DND-41 (cell line): ENCODE measurements around the gene GNL2.

ENCODE experiments used
- ATAC-seq: fragments of 200-7000 bp; cut with Tn5 transposase; 3 replicates; pipeline ENCODE4 v1.9.1; 2021; ENCODE audit warnings: low read depth; ENCODE audit not compliant: insufficient read depth
- DNase-seq: peaks from one replicate; pipeline ENCODE4 v3.0.0-alpha.2; 2020
- H2AFZ ChIP-seq: 2 replicates; pipeline ENCODE4 v1.6.0; 2012; ENCODE audit warnings: low read depth, low read length
- H3K27ac ChIP-seq: 2 replicates; pipeline ENCODE4 v1.5.1; 2012; ENCODE audit warnings: low read length, inconsistent platforms
- H3K27me3 ChIP-seq: fragments of 200-600 bp; sonication (generic); 2 replicates; pipeline ENCODE4 v1.6.0; 2012; ENCODE audit warnings: low read length, mild to moderate bottlenecking, inconsistent platforms; ENCODE audit not compliant: insufficient read depth, poor library complexity
- H3K36me3 ChIP-seq: 2 replicates; pipeline ENCODE4 v1.5.1; 2012; ENCODE audit warnings: low read length, inconsistent platforms; ENCODE audit not compliant: insufficient read depth
- H3K4me1 ChIP-seq: 2 replicates; pipeline ENCODE4 v1.5.1; 2012; ENCODE audit warnings: mild to moderate bottlenecking, low read length; ENCODE audit not compliant: insufficient read depth
- H3K4me2 ChIP-seq: 2 replicates; pipeline ENCODE4 v1.6.0; 2012; ENCODE audit warnings: mild to moderate bottlenecking, moderate library complexity, low read length, inconsistent platforms; ENCODE audit not compliant: insufficient read depth
- H3K4me3 ChIP-seq, 2 experiments: fragments of 200-600 bp in 1 of 2; shearing (Covaris generic) in 1 of 2; 2 replicates each; pipeline ENCODE4 v1.5.1; 2012 to 2016; ENCODE audit warnings: inconsistent platforms in 2 of 2, low read length in 2 of 2, mild to moderate bottlenecking in 2 of 2, low read depth in 1 of 2, moderate library complexity in 1 of 2
- H3K79me2 ChIP-seq: 2 replicates; pipeline ENCODE4 v1.6.0; 2012; ENCODE audit warnings: low read length, inconsistent platforms; ENCODE audit not compliant: insufficient read depth
- H3K9ac ChIP-seq: 2 replicates; pipeline ENCODE4 v1.6.0; 2012; ENCODE audit warnings: low read depth, mild to moderate bottlenecking, inconsistent platforms, low read length, moderate library complexity
- H3K9me3 ChIP-seq: 2 replicates; pipeline ENCODE4 v1.5.1; 2012; ENCODE audit warnings: low read length, moderate library complexity, mild to moderate bottlenecking, inconsistent platforms; ENCODE audit not compliant: insufficient read depth, severe bottlenecking
- H4K20me1 ChIP-seq: 2 replicates; pipeline ENCODE4 v1.6.0; 2012; ENCODE audit warnings: low read length; ENCODE audit not compliant: insufficient read depth
- CTCF ChIP-seq: IDR thresholded peaks from 2 replicates; pipeline ENCODE4 v1.5.1; 2012; ENCODE audit warnings: borderline replicate concordance, low read length, moderate library complexity, mild to moderate bottlenecking; ENCODE audit not compliant: poor library complexity, severe bottlenecking; ENCODE audit errors: extremely low read depth
- EZH2 ChIP-seq: IDR thresholded peaks from 3 replicates; pipeline ENCODE4 v1.6.1; 2012; ENCODE audit warnings: borderline replicate concordance, low read depth, mild to moderate bottlenecking, moderate library complexity, low read length, inconsistent platforms; ENCODE audit not compliant: severe bottlenecking

The GNL2 gene

GRCh38 chr1:37570528-37571334 lies 25.0 kb downstream of the GNL2 start:
- Histone ChIP-seq H2AFZ (no peak overlapping the region), H3K4me1 (no peaks in the 10 kb centered on the region), H3K4me2 (no peak overlapping the region), H4K20me1 (no peaks in the 10 kb centered on the region; the same call in 1 of the 2 replicates), H3K9ac (no peak overlapping the region), H3K4me3 (no peak overlapping the region), H3K79me2 (no peaks in the 10 kb centered on the region), H3K36me3 (peaks cover 96% of the 10 kb centered on the region), H3K27me3 (no peaks in the 10 kb centered on the region), H3K9me3 (no peaks in the 10 kb centered on the region), H3K27ac (no peak overlapping the region)
- DNase-seq (no peak), ATAC-seq (no peak)
- TF ChIP-seq CTCF (no peak), EZH2 (no peak)

DNA sequence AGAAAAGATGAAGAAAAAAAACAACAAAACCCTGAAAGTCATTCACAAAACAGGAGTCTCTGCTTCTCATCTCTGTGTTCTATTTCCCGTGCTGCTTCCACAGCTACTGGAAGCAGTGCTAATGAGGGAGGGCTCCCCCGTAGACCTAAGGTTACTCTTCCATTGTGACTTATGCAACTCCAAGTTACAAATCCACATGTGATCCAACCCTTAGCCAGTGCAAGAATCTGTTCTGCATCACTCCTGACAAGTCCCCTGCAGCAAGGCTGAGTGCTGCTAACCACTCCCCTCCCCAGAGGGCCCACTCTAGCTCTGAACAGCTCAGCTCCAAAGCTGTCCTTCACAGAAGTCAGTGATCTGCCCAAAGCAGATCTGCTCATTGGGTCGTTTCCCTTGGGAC lies 28.7 kb downstream of the GNL2 start:
- H4K20me1 ChIP-seq, result no peaks in the 10 kb centered on the region
- DNase-seq (no peak), ATAC-seq (no peak)
- H3K4me1 ChIP-seq, result no peaks in the 10 kb centered on the region
- no peak overlapping the region for H2AFZ ChIP-seq
- H3K4me3 ChIP-seq, result no peak overlapping the region
- H3K9me3 ChIP-seq, result no peaks in the 10 kb centered on the region
- peaks cover 72% of the 10 kb centered on the region for H3K36me3 ChIP-seq
- TF ChIP-seq CTCF, result no peak
- H3K79me2 ChIP-seq, result no peaks in the 10 kb centered on the region
- no peak overlapping the region for H3K4me2 ChIP-seq
- no peaks in the 10 kb centered on the region for H3K27me3 ChIP-seq
- H3K27ac ChIP-seq, result no peak overlapping the region
- no peak overlapping the region for H3K9ac ChIP-seq

- Histone ChIP-seq H2AFZ (no peak overlapping the region), H3K36me3 (peaks cover 52% of the 10 kb centered on the region), H3K4me3 (no peak overlapping the region), H3K4me1 (no peaks in the 10 kb centered on the region), H3K9ac (no peak overlapping the region), H4K20me1 (no peaks in the 10 kb centered on the region), H3K79me2 (no peaks in the 10 kb centered on the region), H3K4me2 (no peak overlapping the region), H3K9me3 (no peaks in the 10 kb centered on the region), H3K27me3 (no peaks in the 10 kb centered on the region), H3K27ac (no peak overlapping the region)
- DNase-seq, result no peak
- TF ChIP-seq CTCF (no peak), EZH2 (no peak)
- ATAC-seq, result no peak
Measured at GRCh38 chr1:37564892-37565291, 30.8 kb downstream of the GNL2 start.
